Measurements from ENCODE around the gene NPLOC4.

DNA sequence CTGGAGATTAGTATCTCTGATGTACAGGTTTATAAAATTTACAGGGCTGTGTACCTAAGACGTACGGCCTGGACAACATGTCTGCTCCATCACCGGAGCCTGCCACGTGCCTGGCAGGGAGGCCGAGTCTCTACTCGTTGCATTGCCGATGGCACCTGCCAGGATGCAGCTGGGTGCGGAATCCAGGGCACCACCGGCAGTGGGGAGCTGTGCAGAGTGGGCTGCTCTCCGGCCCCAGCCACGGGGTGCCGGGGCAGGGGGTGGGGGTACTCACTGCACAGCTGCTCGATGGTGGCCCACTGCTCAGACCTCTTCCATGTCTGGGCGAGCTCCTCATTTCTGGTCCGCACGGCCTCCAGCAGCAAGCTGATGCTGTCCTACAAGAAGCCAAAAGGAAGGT, 71.7 kb downstream of the NPLOC4 start:
- TF ChIP-seq, protein P1, sequence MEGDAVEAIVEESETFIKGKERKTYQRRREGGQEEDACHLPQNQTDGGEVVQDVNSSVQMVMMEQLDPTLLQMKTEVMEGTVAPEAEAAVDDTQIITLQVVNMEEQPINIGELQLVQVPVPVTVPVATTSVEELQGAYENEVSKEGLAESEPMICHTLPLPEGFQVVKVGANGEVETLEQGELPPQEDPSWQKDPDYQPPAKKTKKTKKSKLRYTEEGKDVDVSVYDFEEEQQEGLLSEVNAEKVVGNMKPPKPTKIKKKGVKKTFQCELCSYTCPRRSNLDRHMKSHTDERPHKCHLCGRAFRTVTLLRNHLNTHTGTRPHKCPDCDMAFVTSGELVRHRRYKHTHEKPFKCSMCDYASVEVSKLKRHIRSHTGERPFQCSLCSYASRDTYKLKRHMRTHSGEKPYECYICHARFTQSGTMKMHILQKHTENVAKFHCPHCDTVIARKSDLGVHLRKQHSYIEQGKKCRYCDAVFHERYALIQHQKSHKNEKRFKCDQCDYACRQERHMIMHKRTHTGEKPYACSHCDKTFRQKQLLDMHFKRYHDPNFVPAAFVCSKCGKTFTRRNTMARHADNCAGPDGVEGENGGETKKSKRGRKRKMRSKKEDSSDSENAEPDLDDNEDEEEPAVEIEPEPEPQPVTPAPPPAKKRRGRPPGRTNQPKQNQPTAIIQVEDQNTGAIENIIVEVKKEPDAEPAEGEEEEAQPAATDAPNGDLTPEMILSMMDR (IDR thresholded peaks at IDR 0.05) = no peak
- TF ChIP-seq, protein P2, sequence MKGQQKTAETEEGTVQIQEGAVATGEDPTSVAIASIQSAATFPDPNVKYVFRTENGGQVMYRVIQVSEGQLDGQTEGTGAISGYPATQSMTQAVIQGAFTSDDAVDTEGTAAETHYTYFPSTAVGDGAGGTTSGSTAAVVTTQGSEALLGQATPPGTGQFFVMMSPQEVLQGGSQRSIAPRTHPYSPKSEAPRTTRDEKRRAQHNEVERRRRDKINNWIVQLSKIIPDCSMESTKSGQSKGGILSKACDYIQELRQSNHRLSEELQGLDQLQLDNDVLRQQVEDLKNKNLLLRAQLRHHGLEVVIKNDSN (IDR thresholded peaks at IDR 0.05; ENCODE audit: borderline replicate concordance, low read depth) = no peak
- no peak for TF ChIP-seq EZH2phosphoT487 (IDR thresholded peaks at IDR 0.05; ENCODE audit: borderline replicate concordance, low read depth)
- no peak for TF ChIP-seq RFX5 (IDR thresholded peaks at IDR 0.05; ENCODE audit: low read length)
- no peak for TF ChIP-seq EP300 (IDR thresholded peaks at IDR 0.05; ENCODE audit: borderline replicate concordance in 1 of 2, low read depth in 1 of 2, low read length in 1 of 2)
- no peak for TF ChIP-seq FOXJ3 (CRISPR knock-in tag; IDR thresholded peaks at IDR 0.05)
- TF ChIP-seq NRF1 (IDR thresholded peaks at IDR 0.05; ENCODE audit: low read depth, low read length) = no peak
- TF ChIP-seq POLR2AphosphoS5 (IDR thresholded peaks at IDR 0.05; ENCODE audit: low read depth, low read length) = no peak

All from SK-N-SH (cell line).